ENCODE measurements around the gene C15orf39.

DNA sequence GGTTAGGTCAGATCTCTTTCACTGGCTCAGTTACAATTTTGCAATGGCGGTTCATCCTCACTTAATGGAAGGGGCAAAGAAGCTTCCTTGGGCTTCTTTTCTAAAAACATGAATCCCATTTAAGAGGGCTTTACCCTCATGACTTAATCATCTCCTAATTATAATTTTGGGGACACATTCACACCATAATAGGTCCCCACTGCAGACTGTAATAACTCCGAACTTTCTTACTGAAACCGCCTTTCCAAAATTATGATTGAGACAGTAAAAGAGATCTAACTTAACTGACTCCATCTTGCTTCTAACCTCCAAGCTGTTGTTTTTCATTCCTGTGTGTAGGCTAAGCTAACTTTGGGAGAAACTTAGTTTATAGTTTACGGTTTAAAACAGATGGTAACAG, 33.3 kb upstream of the C15orf39 start:
- no peak for TF ChIP-seq POLR2AphosphoS5 (IDR thresholded peaks at IDR 0.05)
- TF ChIP-seq, protein P1, sequence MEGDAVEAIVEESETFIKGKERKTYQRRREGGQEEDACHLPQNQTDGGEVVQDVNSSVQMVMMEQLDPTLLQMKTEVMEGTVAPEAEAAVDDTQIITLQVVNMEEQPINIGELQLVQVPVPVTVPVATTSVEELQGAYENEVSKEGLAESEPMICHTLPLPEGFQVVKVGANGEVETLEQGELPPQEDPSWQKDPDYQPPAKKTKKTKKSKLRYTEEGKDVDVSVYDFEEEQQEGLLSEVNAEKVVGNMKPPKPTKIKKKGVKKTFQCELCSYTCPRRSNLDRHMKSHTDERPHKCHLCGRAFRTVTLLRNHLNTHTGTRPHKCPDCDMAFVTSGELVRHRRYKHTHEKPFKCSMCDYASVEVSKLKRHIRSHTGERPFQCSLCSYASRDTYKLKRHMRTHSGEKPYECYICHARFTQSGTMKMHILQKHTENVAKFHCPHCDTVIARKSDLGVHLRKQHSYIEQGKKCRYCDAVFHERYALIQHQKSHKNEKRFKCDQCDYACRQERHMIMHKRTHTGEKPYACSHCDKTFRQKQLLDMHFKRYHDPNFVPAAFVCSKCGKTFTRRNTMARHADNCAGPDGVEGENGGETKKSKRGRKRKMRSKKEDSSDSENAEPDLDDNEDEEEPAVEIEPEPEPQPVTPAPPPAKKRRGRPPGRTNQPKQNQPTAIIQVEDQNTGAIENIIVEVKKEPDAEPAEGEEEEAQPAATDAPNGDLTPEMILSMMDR (IDR thresholded peaks at IDR 0.05): no peak
- no peak for TF ChIP-seq POLR2A (IDR thresholded peaks at IDR 0.05)

All from prostate gland (tissue), 2 donors.